ENCODE data around the gene VSTM1.

GRCh38 chr19:54014920-54015560 is 48.7 kb downstream of the VSTM1 start:
- TF ChIP-seq CTCF (IDR thresholded peaks at IDR 0.05; ENCODE audit: poor library complexity), result no peak
- TF ChIP-seq EZH2 (IDR thresholded peaks at IDR 0.05; ENCODE audit: borderline replicate concordance), result no peak
- TF ChIP-seq EZH2phosphoT487 (IDR thresholded peaks at IDR 0.05; ENCODE audit: low read depth, severe bottlenecking, unreplicated experiment), result no peak

All from hepatocyte (in vitro differentiated cells).